ENCODE measurements around the gene PPP5C.
A peak's percentile ranks its signal among the peaks of the same experiment; 100 is the strongest.

The PPP5C gene

GRCh38 chr19:46409191-46409590, 62.3 kb downstream of the PPP5C start:
- no peak for TF ChIP-seq CTCF (IDR thresholded peaks at IDR 0.05; ENCODE audit: low read depth, low read length, missing control alignments)
- no peak overlapping the region for H3K4me3 ChIP-seq (replicated peaks; ENCODE audit: low read depth, low read length)
- DNase-seq (ENCODE audit: extremely low read depth, low read depth) = no peak

GRCh38 chr19:46410205-46411087, 63.6 kb downstream of the PPP5C start:
- peak overlapping the region; percentile 72 for H3K4me3 ChIP-seq (replicated peaks; ENCODE audit: low read depth, low read length)
- no peak for TF ChIP-seq CTCF (IDR thresholded peaks at IDR 0.05; ENCODE audit: low read depth, low read length, missing control alignments)
- no peak for DNase-seq (ENCODE audit: extremely low read depth, low read depth)

GRCh38 chr19:46411088-46411924, 64.4 kb downstream of the PPP5C start:
- H3K4me3 ChIP-seq (replicated peaks; ENCODE audit: low read depth, low read length) = peak overlapping the region; percentile 72
- no peak for DNase-seq (ENCODE audit: extremely low read depth, low read depth)
- no peak for TF ChIP-seq CTCF (IDR thresholded peaks at IDR 0.05; ENCODE audit: low read depth, low read length, missing control alignments)

- no peak for DNase-seq (ENCODE audit: extremely low read depth, low read depth)
- TF ChIP-seq CTCF (IDR thresholded peaks at IDR 0.05; ENCODE audit: low read depth, low read length, missing control alignments) = no peak
- peak overlapping the region; percentile 72 for H3K4me3 ChIP-seq (replicated peaks; ENCODE audit: low read depth, low read length)
Measured at GRCh38 chr19:46411925-46412649, 65.2 kb downstream of the PPP5C start.

GRCh38 chr19:46412650-46413261, 65.9 kb downstream of the PPP5C start:
- TF ChIP-seq CTCF (IDR thresholded peaks at IDR 0.05; ENCODE audit: low read depth, low read length, missing control alignments) = no peak
- peak overlapping the region; percentile 72 for H3K4me3 ChIP-seq (replicated peaks; ENCODE audit: low read depth, low read length)
- DNase-seq (ENCODE audit: extremely low read depth, low read depth) = no peak
